Measurements from ENCODE around the gene COMT.

Gene COMT

DNA sequence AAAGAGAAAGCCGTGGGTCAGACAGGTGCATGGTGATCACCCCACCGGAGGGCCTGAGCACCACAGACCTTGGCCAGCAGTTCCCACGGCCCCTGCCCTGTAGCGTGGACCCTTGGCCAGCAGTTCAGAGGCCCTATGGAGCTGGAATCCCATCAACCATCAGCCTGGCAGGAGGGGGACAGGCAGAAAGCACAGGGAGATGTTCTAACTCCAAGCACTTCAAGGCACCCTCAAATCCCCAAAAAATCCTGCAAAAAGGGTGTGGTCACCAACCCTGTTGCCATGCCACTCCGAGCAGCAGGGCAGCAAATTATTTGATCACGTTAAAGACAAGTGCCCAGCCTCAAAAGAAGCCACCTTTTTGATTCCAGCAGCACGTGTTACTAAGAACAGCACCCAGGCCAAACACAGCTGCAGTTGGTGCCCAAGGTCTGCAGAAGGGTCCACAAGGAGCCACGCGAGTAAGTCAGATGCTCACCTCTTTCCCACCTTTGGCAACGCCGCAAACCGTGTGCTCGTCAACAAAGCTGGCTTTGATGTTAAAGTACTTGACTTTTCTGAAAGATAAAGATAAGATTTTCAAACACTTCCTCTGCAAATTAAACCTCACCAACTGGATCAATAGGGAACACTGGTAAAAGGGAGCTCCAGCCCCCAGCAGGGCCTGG, 26.2 kb upstream of the COMT start:
- no peak for DNase-seq (ENCODE audit: low read depth)
- TF ChIP-seq, protein P1, sequence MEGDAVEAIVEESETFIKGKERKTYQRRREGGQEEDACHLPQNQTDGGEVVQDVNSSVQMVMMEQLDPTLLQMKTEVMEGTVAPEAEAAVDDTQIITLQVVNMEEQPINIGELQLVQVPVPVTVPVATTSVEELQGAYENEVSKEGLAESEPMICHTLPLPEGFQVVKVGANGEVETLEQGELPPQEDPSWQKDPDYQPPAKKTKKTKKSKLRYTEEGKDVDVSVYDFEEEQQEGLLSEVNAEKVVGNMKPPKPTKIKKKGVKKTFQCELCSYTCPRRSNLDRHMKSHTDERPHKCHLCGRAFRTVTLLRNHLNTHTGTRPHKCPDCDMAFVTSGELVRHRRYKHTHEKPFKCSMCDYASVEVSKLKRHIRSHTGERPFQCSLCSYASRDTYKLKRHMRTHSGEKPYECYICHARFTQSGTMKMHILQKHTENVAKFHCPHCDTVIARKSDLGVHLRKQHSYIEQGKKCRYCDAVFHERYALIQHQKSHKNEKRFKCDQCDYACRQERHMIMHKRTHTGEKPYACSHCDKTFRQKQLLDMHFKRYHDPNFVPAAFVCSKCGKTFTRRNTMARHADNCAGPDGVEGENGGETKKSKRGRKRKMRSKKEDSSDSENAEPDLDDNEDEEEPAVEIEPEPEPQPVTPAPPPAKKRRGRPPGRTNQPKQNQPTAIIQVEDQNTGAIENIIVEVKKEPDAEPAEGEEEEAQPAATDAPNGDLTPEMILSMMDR (conservative IDR thresholded peaks at IDR 0.05; ENCODE audit: low read depth, low read length): no peak
- H3K4me3 ChIP-seq (ENCODE audit: low read depth, low read length): no peak overlapping the region

DNA sequence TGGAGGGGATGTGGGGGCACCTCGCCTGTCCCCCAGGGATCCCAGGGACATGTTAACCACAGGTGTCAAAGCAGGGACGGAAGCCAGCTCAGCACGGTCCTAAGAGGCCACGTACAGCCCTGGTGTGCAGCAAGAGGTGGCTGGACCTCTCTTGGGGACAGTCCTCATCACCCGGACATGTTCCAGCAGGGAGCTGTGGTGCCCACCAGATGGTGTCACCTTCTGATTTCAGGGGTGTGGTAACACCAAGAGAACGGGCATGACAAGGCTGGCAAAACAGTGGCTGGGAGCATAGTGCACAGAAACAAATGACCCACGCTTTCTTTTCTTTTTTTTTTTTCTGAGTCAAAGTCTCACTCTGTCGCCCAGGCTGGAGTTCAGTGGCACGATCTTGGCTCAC, 25.6 kb upstream of the COMT start:
- TF ChIP-seq, protein P1 (conservative IDR thresholded peaks at IDR 0.05; ENCODE audit: low read depth, low read length): no peak
- no peak for DNase-seq (ENCODE audit: low read depth)
- H3K4me3 ChIP-seq (ENCODE audit: low read depth, low read length): no peak overlapping the region

DNA sequence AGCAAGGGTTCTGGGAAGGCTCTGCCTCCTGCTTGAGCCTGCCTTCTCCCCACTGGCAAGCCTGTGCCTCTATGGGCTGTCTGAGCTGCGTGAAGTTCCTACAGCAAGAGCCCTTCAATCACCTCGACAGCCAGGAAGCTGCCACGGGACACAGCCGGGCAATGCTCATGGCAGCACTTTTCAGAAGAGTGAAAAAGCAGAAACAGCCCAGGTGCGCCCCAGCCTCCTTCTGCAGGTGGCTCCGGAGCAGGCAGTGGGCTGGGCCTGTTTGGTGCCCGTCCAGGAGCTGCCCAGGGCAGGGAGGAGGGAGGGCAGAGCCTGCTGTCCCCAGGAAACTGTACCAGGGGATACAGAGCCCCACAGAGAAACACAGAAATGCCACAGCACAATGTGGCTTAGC, 24.6 kb upstream of the COMT start:
- TF ChIP-seq, protein P1 (conservative IDR thresholded peaks at IDR 0.05; ENCODE audit: low read depth, low read length): no peak

DNA sequence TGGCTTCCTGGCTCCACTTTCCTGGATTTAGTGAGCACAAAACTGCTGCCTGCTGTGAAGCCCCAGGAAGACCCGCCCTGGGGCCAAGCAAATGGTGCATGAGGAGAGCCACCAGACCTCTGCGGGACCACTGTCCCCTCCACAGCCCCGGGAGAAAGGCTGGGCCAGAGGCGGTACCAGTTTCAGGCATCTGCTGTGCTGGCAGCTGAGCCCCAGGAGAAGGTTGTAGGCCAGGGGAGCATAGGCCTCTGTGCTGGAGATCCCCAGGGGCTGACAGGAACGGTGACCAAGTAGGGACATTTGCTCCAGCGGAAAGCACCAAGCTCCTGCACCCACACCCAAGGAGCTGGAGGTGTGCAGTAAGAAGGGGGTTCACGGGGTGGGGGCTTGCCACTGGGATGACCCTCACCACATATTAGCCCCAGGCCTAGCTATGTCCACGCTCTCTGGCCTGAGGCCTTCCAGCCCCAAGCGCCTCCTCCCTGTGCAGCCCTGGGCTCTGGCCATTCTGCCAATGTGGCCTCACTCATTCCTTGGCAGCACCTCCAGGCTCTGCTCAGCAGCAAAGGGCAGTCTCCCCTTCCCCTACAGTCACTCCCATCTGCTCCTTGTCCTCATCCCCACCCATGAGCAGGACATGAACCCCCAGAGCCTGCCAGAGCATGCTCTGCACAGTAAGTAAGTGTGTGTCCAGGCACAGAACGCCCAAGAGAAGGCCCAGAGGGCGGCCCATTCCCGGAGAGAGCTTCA, 24.0 kb upstream of the COMT start:
- TF ChIP-seq, protein P1 (conservative IDR thresholded peaks at IDR 0.05; ENCODE audit: low read depth, low read length): no peak
- no peak for DNase-seq (ENCODE audit: low read depth)
- no peak overlapping the region for H3K4me3 ChIP-seq (ENCODE audit: low read depth, low read length)

More for the DNA sequence above, 24.6 kb upstream of the COMT start:
- H3K4me3 ChIP-seq (ENCODE audit: low read depth, low read length): no peak overlapping the region
- DNase-seq (ENCODE audit: low read depth): no peak

DNA sequence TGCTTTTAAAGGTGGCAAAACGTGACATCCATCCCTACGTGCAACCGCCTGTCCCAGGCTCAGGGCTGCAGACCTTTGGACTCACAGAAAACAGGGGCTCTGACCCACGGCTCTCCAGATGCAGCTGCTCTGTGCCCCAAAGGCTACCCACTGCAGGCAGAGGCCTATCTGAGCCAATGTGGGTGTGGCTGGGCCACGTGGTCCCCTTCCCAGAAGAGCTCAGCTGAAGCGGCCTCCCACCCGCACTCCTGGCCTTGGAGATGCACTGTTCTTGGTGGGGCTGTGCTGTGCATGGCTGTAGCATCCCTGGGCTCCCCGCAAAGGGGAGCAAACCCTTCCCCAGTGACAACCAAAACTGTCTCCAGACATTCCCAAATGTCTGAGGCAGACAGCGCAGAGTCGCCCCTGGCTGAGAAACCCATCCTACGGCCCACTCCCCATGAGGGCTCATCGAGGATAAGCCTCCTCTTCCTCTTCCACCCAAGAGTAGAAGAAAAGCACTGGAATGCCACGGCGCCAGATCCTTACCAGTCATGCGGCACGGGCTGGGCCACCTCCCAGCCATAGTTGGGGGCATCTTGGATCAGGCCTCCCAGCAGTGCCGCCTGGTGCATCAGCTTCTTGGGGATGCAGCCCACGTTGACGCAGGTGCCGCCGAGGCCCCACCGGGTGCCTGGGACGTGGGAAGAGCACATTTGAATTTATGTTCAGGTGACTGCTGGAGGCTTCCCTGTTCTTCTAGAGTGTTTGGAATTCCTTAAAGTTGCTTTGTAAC, 23.1 kb upstream of the COMT start:
- H3K4me3 ChIP-seq (ENCODE audit: low read depth, low read length): no peak overlapping the region
- TF ChIP-seq, protein P1 (conservative IDR thresholded peaks at IDR 0.05; ENCODE audit: low read depth, low read length): no peak
- no peak for DNase-seq (ENCODE audit: low read depth)

DNA sequence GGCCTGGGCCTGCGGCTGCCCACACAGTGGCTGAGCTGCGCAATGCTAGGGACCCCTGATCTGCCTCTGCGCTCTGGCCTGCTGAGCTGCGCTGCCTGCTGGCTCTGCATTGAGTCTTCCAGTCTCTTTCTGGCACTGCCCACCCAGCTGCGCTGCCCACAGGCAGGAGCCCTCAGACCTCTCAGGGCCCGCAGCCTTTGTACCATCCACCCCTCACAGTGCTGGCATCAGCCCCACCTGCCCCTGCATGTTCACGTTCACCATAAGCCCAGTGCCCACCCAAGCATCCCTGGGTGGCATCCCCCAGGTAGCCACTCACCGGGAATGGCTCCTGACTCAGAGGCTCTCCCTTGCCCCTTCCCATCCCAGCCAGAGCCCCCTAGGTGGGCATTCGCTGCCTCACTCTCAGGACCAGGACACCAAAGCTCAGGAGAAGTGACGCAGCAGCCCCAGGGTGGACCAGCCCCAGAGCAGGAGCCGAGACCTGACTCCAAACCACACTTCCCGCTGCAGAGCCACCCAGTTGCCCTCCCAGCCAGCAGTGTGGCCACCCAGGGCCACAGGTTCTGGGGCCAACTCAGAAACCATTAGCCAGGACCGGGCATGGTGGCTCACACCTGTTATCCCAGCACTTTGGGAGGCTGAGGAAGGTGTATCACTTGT, 21.7 kb upstream of the COMT start:
- no peak for DNase-seq (ENCODE audit: low read depth)
- H3K4me3 ChIP-seq (ENCODE audit: low read depth, low read length): no peak overlapping the region
- TF ChIP-seq, protein P1 (conservative IDR thresholded peaks at IDR 0.05; ENCODE audit: low read depth, low read length): no peak

All from choroid plexus epithelial cell (primary cell).